Panc1 (cell line): Measurements from ENCODE around the gene UGT1A10. TPM values are rescaled to one million over a fixed set of nuclear protein-coding genes. Genes with fewer than 3 reads are reported as not detected.

ENCODE experiments used
- ATAC-seq: fragments of 200-7000 bp; cut with Tn5 transposase; 2 replicates; pipeline ENCODE4 v1.9.1; 2020; ENCODE audit warnings: mild to moderate bottlenecking, moderate library complexity
- BruUV-seq: library from RNA; stranded (reverse); fragments of 400-500 nt; replicated peaks from 2 replicates; lab custom pipeline; 2021; lab: Mats Ljungman, UMichigan
- CTCF ChIA-PET: fragments of 300-600 bp; sonication (Branson Sonifier 250); formaldehyde crosslinking; loops from one replicate; lab custom pipeline; 2022; ENCODE audit warnings: antibody characterized with exemption; lab: Charles Lee
- POLR2A ChIA-PET: fragments of 300-600 bp; sonication (Branson Sonifier 250); formaldehyde crosslinking; loops from one replicate; lab custom pipeline; 2022; ENCODE audit warnings: antibody characterized with exemption; lab: Charles Lee
- DNase-seq: peaks from one replicate; pipeline ENCODE4 v3.0.0-alpha.2; 2010; ENCODE audit warnings: low read depth, low spot score
- H3K27ac ChIP-seq: 2 replicates; pipeline ENCODE4 v1.5.1; 2011; ENCODE audit warnings: mild to moderate bottlenecking, low read length, inconsistent platforms
- H3K27me3 ChIP-seq: fragments of 200-500 bp; sonication (Bioruptor generic); 2 replicates; pipeline ENCODE4 v1.6.0; 2014; ENCODE audit warnings: low read length, inconsistent platforms; ENCODE audit not compliant: control insufficient read depth, insufficient read depth
- H3K36me3 ChIP-seq: fragments of 200-500 bp; sonication (Bioruptor generic); 2 replicates; pipeline ENCODE4 v1.5.1; 2014; ENCODE audit warnings: inconsistent platforms, mild to moderate bottlenecking, low read length, moderate library complexity; ENCODE audit not compliant: control insufficient read depth, insufficient read depth
- H3K4me1 ChIP-seq: 2 replicates; pipeline ENCODE4 v1.5.1; 2011; ENCODE audit warnings: inconsistent platforms, mild to moderate bottlenecking, low read length, moderate library complexity; ENCODE audit not compliant: control insufficient read depth, insufficient read depth
- H3K4me3 ChIP-seq, 2 experiments: 2 replicates each; pipeline ENCODE4 v1.5.1; 2011 to 2012; ENCODE audit warnings: low read depth in 2 of 2, low read length in 2 of 2, mild to moderate bottlenecking in 2 of 2, inconsistent platforms in 1 of 2, moderate library complexity in 1 of 2
- H3K9me3 ChIP-seq: fragments of 200-500 bp; sonication (Bioruptor generic); 2 replicates; pipeline ENCODE4 v1.5.1; 2014; ENCODE audit warnings: low read depth, mild to moderate bottlenecking, inconsistent platforms, low read length, moderate library complexity; ENCODE audit not compliant: control insufficient read depth, insufficient read depth
- POLR2AphosphoS5 ChIP-seq: IDR thresholded peaks from 2 replicates; pipeline ENCODE4 v1.6.1; 2012; ENCODE audit warnings: mild to moderate bottlenecking, low read depth, low read length, moderate library complexity
- REST ChIP-seq, 2 experiments: IDR thresholded peaks; 2 replicates each; pipeline ENCODE4 v1.6.1; 2011 to 2012; ENCODE audit warnings: low read depth in 2 of 2, control low read depth in 1 of 2, low read length in 1 of 2, mild to moderate bottlenecking in 1 of 2, moderate library complexity in 1 of 2; ENCODE audit not compliant: insufficient read depth in 1 of 2
- SIN3A ChIP-seq: IDR thresholded peaks from 2 replicates; pipeline ENCODE4 v1.6.1; 2012; ENCODE audit warnings: low read depth, mild to moderate bottlenecking, low read length, moderate library complexity, borderline replicate concordance; ENCODE audit not compliant: insufficient read depth
- TCF7L2 ChIP-seq: IDR thresholded peaks from 2 replicates; pipeline ENCODE4 v1.6.1; 2011; ENCODE audit warnings: mild to moderate bottlenecking, low read depth, low read length, inconsistent platforms
- in situ Hi-C: cut with HindIII; loops from 2 replicates; pipeline ENCODE4 v1.10.0; 2016; ENCODE audit warnings: low sequenced_read_pairs, low pct_unique_long_range_greater_than_20kb
- intact Hi-C: fragments of 100-400 bp; cut with micrococcal nuclease; formaldehyde crosslinking; loops from one replicate; pipeline ENCODE4 v1.10.0; 2022; ENCODE audit not compliant: unreplicated experiment
- total RNA-seq: library from RNA; stranded (reverse); gene quantifications from one replicate; pipeline ENCODE4 v1.2.1, GENCODE V29; 2021; ENCODE audit not compliant: unreplicated experiment
- TF ChIP-seq, protein P1 (sequence below): fragments of 450-650 bp; IDR thresholded peaks from 2 replicates; pipeline ENCODE4 v1.5.1; 2017; ENCODE audit warnings: mild to moderate bottlenecking

The UGT1A10 gene
- total RNA-seq, 1 experiment from 2014 or later: not detected

- ChIA-PET CTCF (no interaction called here), POLR2A (no interaction called here)
- intact Hi-C loops: no loop called here
- BruUV-seq: no TSS peak
- Histone ChIP-seq H3K4me1 (peaks cover 8% of the 10 kb centered on the region), H3K36me3 (no peaks in the 10 kb centered on the region), H3K4me3 (no peak overlapping the region), H3K9me3 (no peaks in the 10 kb centered on the region), H3K27ac (no peak overlapping the region), H3K27me3 (no peaks in the 10 kb centered on the region)
- ATAC-seq: no peak
- DNase-seq: no peak
- in situ Hi-C loops: no loop called here
- no peak for TF ChIP-seq POLR2AphosphoS5
- TF ChIP-seq REST (IDR thresholded peaks at IDR 0.05; ENCODE audit: insufficient read depth in 1 of 2, low read depth in 2 of 2, low read length in 1 of 2): no peak
- no peak for TF ChIP-seq TCF7L2
- no peak for TF ChIP-seq SIN3A
- TF ChIP-seq, protein P1, sequence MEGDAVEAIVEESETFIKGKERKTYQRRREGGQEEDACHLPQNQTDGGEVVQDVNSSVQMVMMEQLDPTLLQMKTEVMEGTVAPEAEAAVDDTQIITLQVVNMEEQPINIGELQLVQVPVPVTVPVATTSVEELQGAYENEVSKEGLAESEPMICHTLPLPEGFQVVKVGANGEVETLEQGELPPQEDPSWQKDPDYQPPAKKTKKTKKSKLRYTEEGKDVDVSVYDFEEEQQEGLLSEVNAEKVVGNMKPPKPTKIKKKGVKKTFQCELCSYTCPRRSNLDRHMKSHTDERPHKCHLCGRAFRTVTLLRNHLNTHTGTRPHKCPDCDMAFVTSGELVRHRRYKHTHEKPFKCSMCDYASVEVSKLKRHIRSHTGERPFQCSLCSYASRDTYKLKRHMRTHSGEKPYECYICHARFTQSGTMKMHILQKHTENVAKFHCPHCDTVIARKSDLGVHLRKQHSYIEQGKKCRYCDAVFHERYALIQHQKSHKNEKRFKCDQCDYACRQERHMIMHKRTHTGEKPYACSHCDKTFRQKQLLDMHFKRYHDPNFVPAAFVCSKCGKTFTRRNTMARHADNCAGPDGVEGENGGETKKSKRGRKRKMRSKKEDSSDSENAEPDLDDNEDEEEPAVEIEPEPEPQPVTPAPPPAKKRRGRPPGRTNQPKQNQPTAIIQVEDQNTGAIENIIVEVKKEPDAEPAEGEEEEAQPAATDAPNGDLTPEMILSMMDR: no peak
Observed at GRCh38 chr2:233686928-233687327, 50.7 kb downstream of the UGT1A10 start.

DNA sequence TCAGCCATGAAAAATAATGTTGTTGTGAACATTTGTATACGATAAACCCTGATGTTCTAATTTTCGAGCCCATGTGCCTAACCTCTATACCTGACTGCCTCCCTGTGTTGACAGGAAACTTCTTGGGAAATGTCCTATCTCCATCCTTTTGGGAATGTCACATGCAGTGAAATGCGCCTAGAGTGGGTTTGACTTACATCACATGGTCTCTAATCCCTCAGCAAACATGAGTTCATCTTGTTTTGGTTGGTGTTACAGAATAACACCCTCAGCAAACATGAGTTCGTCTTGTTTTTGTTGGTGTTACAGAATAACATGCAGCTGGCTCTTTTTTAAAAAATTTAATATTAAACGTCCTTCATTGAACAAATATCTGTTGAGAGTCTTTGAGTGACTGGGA lies 52.1 kb downstream of the UGT1A10 start:
- Histone ChIP-seq H3K4me3 (no peak overlapping the region), H3K27me3 (no peaks in the 10 kb centered on the region), H3K9me3 (no peaks in the 10 kb centered on the region), H3K27ac (no peak overlapping the region), H3K36me3 (no peaks in the 10 kb centered on the region), H3K4me1 (peaks cover 8% of the 10 kb centered on the region)
- TF ChIP-seq, protein P1: no peak
- TF ChIP-seq REST (IDR thresholded peaks at IDR 0.05; ENCODE audit: insufficient read depth in 1 of 2, low read depth in 2 of 2, low read length in 1 of 2) (no peak), TCF7L2 (no peak), POLR2AphosphoS5 (no peak), SIN3A (no peak)
- ATAC-seq (no peak), DNase-seq (no peak)
- POLR2A ChIA-PET: no interaction called here
- CTCF ChIA-PET: no interaction called here
- in situ Hi-C loops: no loop called here
- intact Hi-C loops: no loop called here
- no TSS peak for BruUV-seq
